Panc1 (cell line): Measurements from ENCODE around the gene KRT2.

ENCODE experiments used
- CTCF ChIP-seq: fragments of 450-650 bp; IDR thresholded peaks from 2 replicates; pipeline ENCODE4 v1.5.1; 2017; ENCODE audit warnings: mild to moderate bottlenecking
- POLR2AphosphoS5 ChIP-seq: IDR thresholded peaks from 2 replicates; pipeline ENCODE4 v1.6.1; 2012; ENCODE audit warnings: mild to moderate bottlenecking, low read depth, low read length, moderate library complexity

- TF ChIP-seq CTCF (no peak), POLR2AphosphoS5 (no peak)
These were observed 39.3 kb downstream of the KRT2 start for GRCh38 chr12:52612431-52613383.
